Thyroid gland (tissue), 4 donors: ENCODE data around the gene ZNF215.

Experiments
- CTCF ChIP-seq, 6 experiments: fragments of 200-600 bp in 3 of 6; fragments of 450-650 bp in 3 of 6; sonication (generic) in 3 of 6; IDR thresholded peaks; one replicate each; pipeline ENCODE4 v1.5.1; 2016 to 2019; ENCODE audit warnings: antibody characterized with exemption in 6 of 6, mild to moderate bottlenecking in 2 of 6, inconsistent platforms in 1 of 6, moderate library complexity in 1 of 6
- POLR2A ChIP-seq, 2 donors: fragments of 450-650 bp; IDR thresholded peaks; one replicate each; pipeline ENCODE4 v1.6.1; 2017; ENCODE audit warnings: antibody characterized with exemption in 2 of 2, mild to moderate bottlenecking in 2 of 2, moderate library complexity in 1 of 2

- no peak for TF ChIP-seq CTCF (IDR thresholded peaks at IDR 0.05)
- no peak for TF ChIP-seq POLR2A (IDR thresholded peaks at IDR 0.05)
Measured at GRCh38 chr11:6968816-6969215, 42.6 kb downstream of the ZNF215 start.
